ENCODE results near the gene GSPT2.

Gene GSPT2

GRCh38 chrX:51760657-51761056 lies 17.4 kb downstream of the GSPT2 start:
- H3K9me3 ChIP-seq (ENCODE audit: insufficient read depth, low read depth, low read length) = no peaks in the 10 kb centered on the region
- no peaks in the 10 kb centered on the region for H3K36me3 ChIP-seq (ENCODE audit: insufficient read depth, low read length)
- H3K4me1 ChIP-seq (ENCODE audit: insufficient read depth, low read length) = no peaks in the 10 kb centered on the region
- WGBS = 94% methylated on average over 4 of the region's 4 CpGs
- H3K27me3 ChIP-seq (ENCODE audit: insufficient read depth, low read length) = no peaks in the 10 kb centered on the region
- no peak overlapping the region for H3K4me3 ChIP-seq (ENCODE audit: low read length)
- no peak overlapping the region for H3K27ac ChIP-seq (ENCODE audit: low read depth, low read length)
- H3K9ac ChIP-seq (ENCODE audit: low read depth, low read length) = no peak overlapping the region

DNA sequence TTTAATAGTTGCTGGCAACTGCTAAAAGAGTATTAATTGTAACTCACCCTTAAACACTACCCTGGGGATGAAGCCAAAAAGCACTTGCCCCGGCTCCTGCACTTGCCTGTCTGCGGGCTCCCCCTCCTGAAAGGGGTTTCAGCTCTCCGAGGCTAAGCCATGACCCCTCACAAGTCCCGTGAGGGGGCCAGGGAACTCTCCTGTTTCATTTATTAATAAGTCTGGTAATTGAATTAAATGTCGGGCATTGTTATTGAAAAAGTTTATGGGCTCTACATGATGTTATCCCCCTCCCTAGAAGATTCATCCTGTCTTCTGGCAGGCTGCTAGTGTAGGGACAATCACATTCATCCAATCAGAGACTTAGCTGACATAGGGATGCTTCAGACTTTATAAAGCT lies 23.3 kb downstream of the GSPT2 start:
- H3K4me3 ChIP-seq (ENCODE audit: low read length) = no peak overlapping the region
- no peaks in the 10 kb centered on the region for H3K27me3 ChIP-seq (ENCODE audit: insufficient read depth, low read length)
- no peak overlapping the region for H3K9ac ChIP-seq (ENCODE audit: low read depth, low read length)
- WGBS = 84% methylated on average over 4 of the region's 5 CpGs
- H3K36me3 ChIP-seq (ENCODE audit: insufficient read depth, low read length) = no peaks in the 10 kb centered on the region
- no peak overlapping the region for H3K27ac ChIP-seq (ENCODE audit: low read depth, low read length)
- 0 out of 2 replicates have a peak, but pooled peaks cover 3% of the 10 kb centered on the region for H3K4me1 ChIP-seq (ENCODE audit: insufficient read depth, low read length)
- no peaks in the 10 kb centered on the region for H3K9me3 ChIP-seq (ENCODE audit: insufficient read depth, low read depth, low read length)

- no CpG with 5 or more reads among the region's 3 CpGs for WGBS
- Histone ChIP-seq H3K4me3 (ENCODE audit: low read length) (no peak overlapping the region), H3K9me3 (ENCODE audit: insufficient read depth, low read depth, low read length) (no peaks in the 10 kb centered on the region), H3K27ac (ENCODE audit: low read depth, low read length) (no peak overlapping the region; the same call in 1 of the 2 replicates), H3K4me1 (ENCODE audit: insufficient read depth, low read length) (peaks cover 16% of the 10 kb centered on the region), H3K27me3 (ENCODE audit: insufficient read depth, low read length) (no peaks in the 10 kb centered on the region), H3K36me3 (ENCODE audit: insufficient read depth, low read length) (no peaks in the 10 kb centered on the region), H3K9ac (ENCODE audit: low read depth, low read length) (no peak overlapping the region)
These were observed 33.6 kb downstream of the GSPT2 start for GRCh38 chrX:51776851-51777250.

DNA sequence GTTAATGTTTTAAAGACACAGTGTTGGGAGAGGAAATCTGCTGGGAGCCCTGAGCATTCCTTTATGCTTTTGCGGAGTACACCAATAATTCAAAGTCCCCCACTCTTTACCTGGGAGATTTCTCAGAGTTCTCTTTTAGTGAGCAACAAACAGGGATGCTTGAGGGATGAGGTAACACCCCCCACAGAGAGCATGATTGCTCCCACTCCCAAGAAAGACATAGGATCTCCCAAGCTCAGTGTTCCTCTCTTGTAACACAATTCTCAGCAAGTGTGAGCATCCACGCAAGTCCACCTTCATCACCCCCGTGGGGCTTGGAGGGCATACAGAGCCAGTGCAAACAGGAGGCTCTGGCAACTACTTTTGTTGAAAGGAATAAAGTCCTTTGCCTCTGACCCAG lies 36.1 kb downstream of the GSPT2 start:
- Histone ChIP-seq H3K9ac (ENCODE audit: low read depth, low read length) (no peak overlapping the region), H3K27me3 (ENCODE audit: insufficient read depth, low read length) (no peaks in the 10 kb centered on the region), H3K27ac (ENCODE audit: low read depth, low read length) (no peak overlapping the region), H3K9me3 (ENCODE audit: insufficient read depth, low read depth, low read length) (no peaks in the 10 kb centered on the region), H3K4me3 (ENCODE audit: low read length) (no peak overlapping the region), H3K4me1 (ENCODE audit: insufficient read depth, low read length) (peaks cover 16% of the 10 kb centered on the region), H3K36me3 (ENCODE audit: insufficient read depth, low read length) (no peaks in the 10 kb centered on the region)
- WGBS = 44% methylated on average over 3 of the region's 3 CpGs

DNA sequence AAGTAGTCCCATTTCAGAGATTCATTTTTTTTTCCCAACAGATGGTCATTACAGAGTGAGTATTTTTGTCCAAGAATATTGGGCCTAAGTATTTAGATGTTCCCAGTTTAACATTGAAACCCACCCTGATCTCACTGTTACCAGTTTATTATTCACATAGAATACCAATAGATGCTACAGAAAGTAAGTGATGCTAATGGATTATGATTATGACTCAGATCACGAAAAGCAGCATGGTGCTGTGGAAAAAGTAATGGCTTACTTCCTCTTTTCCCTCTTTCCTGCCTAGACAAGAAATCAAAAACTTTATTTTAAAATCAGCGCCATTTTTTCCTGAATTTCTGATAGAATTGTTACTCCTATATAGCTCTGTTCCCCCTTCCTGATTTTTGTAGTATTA lies 51.9 kb downstream of the GSPT2 start:
- Histone ChIP-seq H3K4me1 (ENCODE audit: insufficient read depth, low read length) (no peaks in the 10 kb centered on the region), H3K27me3 (ENCODE audit: insufficient read depth, low read length) (no peaks in the 10 kb centered on the region), H3K9ac (ENCODE audit: low read depth, low read length) (no peak overlapping the region), H3K9me3 (ENCODE audit: insufficient read depth, low read depth, low read length) (no peaks in the 10 kb centered on the region), H3K27ac (ENCODE audit: low read depth, low read length) (no peak overlapping the region), H3K4me3 (ENCODE audit: low read length) (no peak overlapping the region), H3K36me3 (ENCODE audit: insufficient read depth, low read length) (no peaks in the 10 kb centered on the region)
- no CpG with 5 or more reads among the region's 2 CpGs for WGBS

Data from HUES64 (cell line).